ENCODE results near the gene WTAP. TPM values are rescaled to one million over a fixed set of nuclear protein-coding genes. Genes with fewer than 3 reads are reported as not detected.

The WTAP gene
- total and polyA plus RNA-seq, 2 of the 8 experiments (the other 6 are each of a cell fraction or from before 2014, with no cell fraction given) = 32.6 to 120 TPM

- Histone ChIP-seq H2BK15ac (ENCODE audit: low read length) (no peak overlapping the region), H3K79me1 (ENCODE audit: low read depth, low read length) (no peaks in the 10 kb centered on the region; the same call in 1 of the 2 replicates), H2BK120ac (replicated peaks; ENCODE audit: low read depth, low read length) (no peak overlapping the region), H4K91ac (replicated peaks; ENCODE audit: insufficient read length, low read length) (no peak overlapping the region), H4K5ac (ENCODE audit: insufficient read length, low read depth, low read length) (no peak overlapping the region), H3K4me2 (ENCODE audit: insufficient read depth in 1 of 2, low read depth in 2 of 2, low read length in 2 of 2) (no peak overlapping the region), H3K27me3 (replicated peaks in 1 of 4; ENCODE audit: control insufficient read depth in 3 of 4, extremely low read depth in 1 of 4, insufficient read depth in 3 of 4, low read length in 3 of 4) (no peaks in the 10 kb centered on the region), H2AFZ (ENCODE audit: low read length) (no peak overlapping the region), H2BK12ac (ENCODE audit: low read depth, low read length) (no peak overlapping the region), H3K79me2 (ENCODE audit: control insufficient read depth in 1 of 2, insufficient read depth in 2 of 2, low read length in 2 of 2) (peaks cover 0 to 7% of the 10 kb centered on the region in 2 experiments; a peak in 2 of 4 replicates), H3K4me1 (replicated peaks in 1 of 4; ENCODE audit: control insufficient read depth in 3 of 4, insufficient read depth in 4 of 4, low read length in 3 of 4) (no peaks in the 10 kb centered on the region; a peak in 1 of 7 replicates), H2BK20ac (ENCODE audit: low read length) (no peak overlapping the region), H3K36me3 (ENCODE audit: control insufficient read depth in 2 of 4, insufficient read depth in 4 of 4, low read length in 3 of 4) (peaks cover 19 to 82% (median 57%) of the 10 kb centered on the region in 4 experiments), H2AK5ac (ENCODE audit: low read depth, low read length) (no peak overlapping the region), H2BK5ac (ENCODE audit: low read depth, low read length) (no peak overlapping the region), H3K18ac (ENCODE audit: extremely low read depth, low read length) (no peak overlapping the region), H3K23ac (ENCODE audit: insufficient read length) (no peak overlapping the region), H3K9ac (replicated peaks in 1 of 4; ENCODE audit: extremely low read depth in 1 of 4, low read depth in 3 of 4, low read length in 3 of 4) (no peak overlapping the region), H4K20me1 (replicated peaks in 1 of 2; ENCODE audit: control insufficient read depth in 1 of 2, insufficient read depth in 2 of 2, low read length in 2 of 2) (peaks cover 4 to 10% of the 10 kb centered on the region in 2 experiments), H3K4ac (replicated peaks; ENCODE audit: insufficient read length, low read depth, low read length) (no peak overlapping the region), H3K4me3 (ENCODE audit: extremely low read depth in 1 of 4, insufficient read depth in 2 of 4, low read depth in 3 of 4, low read length in 4 of 4) (no peak overlapping the region), H3K23me2 (ENCODE audit: low read depth, low read length) (no peaks in the 10 kb centered on the region), H3K14ac (ENCODE audit: insufficient read length) (no peak overlapping the region), H3K56ac (replicated peaks; ENCODE audit: insufficient read length, low read depth, low read length) (no peak overlapping the region), H3K9me3 (ENCODE audit: insufficient read depth in 2 of 2, low read depth in 1 of 2, low read length in 1 of 2) (no peaks in the 10 kb centered on the region), H3K27ac (ENCODE audit: low read depth, low read length) (no peak overlapping the region), H4K8ac (ENCODE audit: extremely low read depth, insufficient read depth, low read length) (no peak overlapping the region)
- no peak for TF ChIP-seq TAF7 (optimal IDR thresholded peaks at IDR 0.05; ENCODE audit: borderline replicate concordance, low read depth, low read length)
- no peak for TF ChIP-seq EGR1 (IDR thresholded peaks at IDR 0.05; ENCODE audit: borderline replicate concordance, low read depth, low read length)
- TF ChIP-seq CBX8 (IDR thresholded peaks at IDR 0.05; ENCODE audit: borderline replicate concordance, low read depth, low read length) = no peak
- no peak for TF ChIP-seq FOSL1 (IDR thresholded peaks at IDR 0.05; ENCODE audit: insufficient read depth, low read depth, low read length)
- no peak for TF ChIP-seq MAX (IDR thresholded peaks at IDR 0.05)
- TF ChIP-seq HDAC2 (IDR thresholded peaks at IDR 0.05; ENCODE audit: borderline replicate concordance in 1 of 2, low read depth in 2 of 2, low read length in 2 of 2) = no peak
- TF ChIP-seq CHD1 (IDR thresholded peaks at IDR 0.05; ENCODE audit: low read depth, low read length) = no peak
- TF ChIP-seq RBBP5 (IDR thresholded peaks at IDR 0.05; ENCODE audit: borderline replicate concordance, low read depth, low read length) = no peak
- TF ChIP-seq POU5F1 (IDR thresholded peaks at IDR 0.05; ENCODE audit: low read depth, low read length) = no peak
- TF ChIP-seq CREB1 (IDR thresholded peaks at IDR 0.05) = no peak
- no peak for TF ChIP-seq EZH2 (IDR thresholded peaks at IDR 0.05; ENCODE audit: low read depth, low read length, severe bottlenecking)
- no peak for TF ChIP-seq YY1 (IDR thresholded peaks at IDR 0.05; ENCODE audit: low read depth, low read length)
- no peak for TF ChIP-seq SIN3A (conservative IDR thresholded peaks at IDR 0.05 in 1 of 2, IDR thresholded peaks at IDR 0.05 in 1 of 2; ENCODE audit: low read depth in 1 of 2, low read length in 2 of 2)
- WGBS, 2 experiments (ENCODE audit: extremely low coverage in 1 of 2, insufficient coverage in 1 of 2, insufficient read length in 1 of 2, insufficient replicate concordance in 2 of 2, low coverage in 1 of 2, low lambda C conversion rate in 2 of 2, missing lambda C conversion rate in 1 of 2) = 80% methylated on average over 2 of the region's 2 CpGs; no CpG with 5 or more reads in 1 of the 2 experiments
- DNase-seq (ENCODE audit: low read depth in 1 of 2, low spot score in 2 of 2) (no peak), FAIRE-seq (no peak)
- CTCF ChIA-PET (ENCODE audit: partially characterized antibody) = no interaction called here
- POLR2A ChIA-PET (ENCODE audit: partially characterized antibody) = interaction anchor here (1.0 to 1.2 kb wide), 2 partner anchors 22 to 39 kb away, joined by 3 read pairs; no protein-coding TSS in a partner anchor
Measured at GRCh38 chr6:159754401-159754800, 27.1 kb downstream of the WTAP start.
